Stimulated activated CD4-positive, alpha-beta T cell treated with anti-CD3 and anti-CD28 coated beads, Interleukin-4, amount 100 ng/mL, for 4 hours (primary cell): ENCODE results near the gene HHAT.

Experiments
- DNase-seq, 2 experiments: peaks; one replicate each; pipeline ENCODE4 v3.0.0-alpha.2; 2020

The HHAT gene

GRCh38 chr1:210692796-210693195 lies 364.1 kb downstream of the HHAT start:
- no peak for DNase-seq

GRCh38 chr1:210695026-210695425 lies 366.3 kb downstream of the HHAT start:
- no peak for DNase-seq

- DNase-seq = no peak
These were observed 368.0 kb downstream of the HHAT start for GRCh38 chr1:210696709-210697108.

- DNase-seq = no peak
These were observed 368.5 kb downstream of the HHAT start for GRCh38 chr1:210697185-210697584.

GRCh38 chr1:210698661-210699060 lies 370.0 kb downstream of the HHAT start:
- no peak for DNase-seq

GRCh38 chr1:210700083-210700482 lies 371.4 kb downstream of the HHAT start:
- no peak for DNase-seq

- DNase-seq = no peak
These were observed 371.8 kb downstream of the HHAT start for GRCh38 chr1:210700511-210700910.

GRCh38 chr1:210702506-210702905 lies 373.8 kb downstream of the HHAT start:
- DNase-seq = no peak

- no peak for DNase-seq
These were observed 374.9 kb downstream of the HHAT start for GRCh38 chr1:210703593-210703992.

- no peak for DNase-seq
These were observed 376.4 kb downstream of the HHAT start for GRCh38 chr1:210705086-210705485.

- no peak for DNase-seq
These were observed 377.5 kb downstream of the HHAT start for GRCh38 chr1:210706246-210706645.

GRCh38 chr1:210707300-210708240 lies 378.9 kb downstream of the HHAT start:
- DNase-seq = no peak

- no peak for DNase-seq
These were observed 381.0 kb downstream of the HHAT start for GRCh38 chr1:210709701-210710100.

- no peak for DNase-seq
These were observed 383.3 kb downstream of the HHAT start for GRCh38 chr1:210711825-210712612.

- no peak for DNase-seq
These were observed 386.4 kb downstream of the HHAT start for GRCh38 chr1:210715072-210715471.

- no peak for DNase-seq
These were observed 393.8 kb downstream of the HHAT start for GRCh38 chr1:210722410-210723081.

- no peak for DNase-seq
These were observed 394.9 kb downstream of the HHAT start for GRCh38 chr1:210723646-210724045.

- DNase-seq = no peak
These were observed 396.1 kb downstream of the HHAT start for GRCh38 chr1:210724768-210725167.
